ENCODE measurements around the gene SLF2. TPM values are rescaled to one million over a fixed set of nuclear protein-coding genes. Genes with fewer than 3 reads are reported as not detected.

The SLF2 gene
- total and polyA plus RNA-seq, 9 of the 15 experiments (the other 6 are each of a cell fraction or from before 2014, with no cell fraction given), result 1.7 to 18.4 (median 7.8) TPM

- Histone ChIP-seq H3K4me3 (no peak overlapping the region), H3K9ac (ENCODE audit: insufficient read depth in 1 of 2, low read depth in 2 of 2, low read length in 2 of 2) (no peak overlapping the region), H3K27ac (ENCODE audit: extremely low read depth, low read depth, low read length) (no peak overlapping the region), H3K36me3 (ENCODE audit: control insufficient read depth, insufficient read depth, low read length) (peaks cover 16% of the 10 kb centered on the region; the same call in 1 of the 3 replicates), H3K9me3 (replicated peaks; ENCODE audit: control insufficient read depth, insufficient read depth, low read depth, low read length) (no peaks in the 10 kb centered on the region), H3K4me2 (ENCODE audit: insufficient read depth, low read length) (no peak overlapping the region), H3K9me1 (ENCODE audit: control insufficient read depth, insufficient read depth, low read length) (no peaks in the 10 kb centered on the region), H2AFZ (ENCODE audit: low read depth, low read length) (no peak overlapping the region), H3K27me3 (ENCODE audit: control insufficient read depth in 2 of 2, insufficient read depth in 2 of 2, low read length in 2 of 2) (no peaks in the 10 kb centered on the region), H3K4me1 (replicated peaks in 1 of 2; ENCODE audit: control insufficient read depth in 2 of 2, insufficient read depth in 2 of 2, low read length in 2 of 2) (peaks cover 12 to 14% of the 10 kb centered on the region in 2 experiments), H4K20me1 (replicated peaks; ENCODE audit: control insufficient read depth, insufficient read depth, low read length) (no peaks in the 10 kb centered on the region), H3K79me2 (ENCODE audit: control insufficient read depth, insufficient read depth, low read length) (no peaks in the 10 kb centered on the region)
- in situ Hi-C loops (cut with MboI) (no loop called here), intact Hi-C loops (cut with micrococcal nuclease) (no loop called here)
- DNase-seq (ENCODE audit: extremely low read depth in 1 of 4, low spot score in 3 of 4), result peak in 1 of 4 experiments; percentile 23
- ChIA-PET POLR2A (interaction anchor here (1.0 to 1.4 kb wide), 3 partner anchors 9 to 14 kb away, joined by 3 to 4 read pairs (median 3); no protein-coding TSS in a partner anchor), CTCF (ENCODE audit: low intra/inter-chr PET ratio) (no interaction called here)
- TF ChIP-seq MBD2 (IDR thresholded peaks at IDR 0.05; ENCODE audit: borderline replicate concordance, low read depth) (no peak), CBFA2T3 (IDR thresholded peaks at IDR 0.05) (peak; percentile 40)
- no peak for FAIRE-seq
- no peak for ATAC-seq
- no TSS peak for BruUV-seq (replicated peaks)
- WGBS (ENCODE audit: insufficient coverage, low coverage, missing lambda C conversion rate), result 25% methylated on average over 1 of the region's 2 CpGs
Measured at GRCh38 chr10:100967332-100967731, 54.6 kb downstream of the SLF2 start.

DNA sequence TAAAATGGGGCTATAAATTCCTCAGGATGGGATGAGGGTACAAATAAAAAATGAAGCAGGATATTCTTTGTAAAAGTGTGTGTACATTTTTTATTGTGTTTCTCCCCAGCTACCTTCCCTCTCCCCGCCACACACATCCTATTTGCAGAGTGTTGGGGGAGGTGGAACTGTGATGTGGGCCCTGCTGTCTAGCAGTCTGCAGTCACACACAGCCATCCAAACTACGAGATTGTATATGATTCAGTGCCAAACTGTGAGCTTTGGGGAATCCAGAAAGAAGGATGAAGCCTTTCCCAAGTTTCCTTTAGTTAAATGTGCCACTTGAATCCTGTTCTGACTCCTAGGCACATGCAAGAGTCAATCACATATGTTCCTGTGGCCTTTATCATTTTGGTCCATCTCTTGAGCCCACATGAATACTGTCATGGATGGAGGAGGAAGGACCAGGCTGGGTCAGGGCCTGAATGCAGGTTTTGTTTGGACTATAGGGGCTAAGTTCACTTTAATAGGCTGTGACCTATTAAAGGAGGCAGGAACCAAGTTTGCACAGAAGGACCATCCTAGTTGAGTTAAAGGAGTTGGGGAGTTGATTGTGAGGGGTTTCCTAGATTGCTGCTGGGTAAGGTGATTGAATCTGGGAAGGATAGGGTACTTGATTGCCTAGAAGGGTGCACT, 55.4 kb downstream of the SLF2 start:
- Histone ChIP-seq H3K4me2 (ENCODE audit: insufficient read depth, low read length) (peak overlapping the region; percentile 68), H3K9me3 (replicated peaks; ENCODE audit: control insufficient read depth, insufficient read depth, low read depth, low read length) (no peaks in the 10 kb centered on the region), H3K9ac (ENCODE audit: insufficient read depth in 1 of 2, low read depth in 2 of 2, low read length in 2 of 2) (no peak overlapping the region), H3K27ac (ENCODE audit: extremely low read depth, low read depth, low read length) (no peak overlapping the region), H3K4me1 (replicated peaks in 1 of 2; ENCODE audit: control insufficient read depth in 2 of 2, insufficient read depth in 2 of 2, low read length in 2 of 2) (peaks cover 12 to 14% of the 10 kb centered on the region in 2 experiments), H3K9me1 (ENCODE audit: control insufficient read depth, insufficient read depth, low read length) (no peaks in the 10 kb centered on the region), H3K36me3 (ENCODE audit: control insufficient read depth, insufficient read depth, low read length) (peaks cover 7% of the 10 kb centered on the region; the same call in 1 of the 3 replicates), H3K4me3 (no peak overlapping the region), H3K79me2 (ENCODE audit: control insufficient read depth, insufficient read depth, low read length) (no peaks in the 10 kb centered on the region), H4K20me1 (replicated peaks; ENCODE audit: control insufficient read depth, insufficient read depth, low read length) (no peaks in the 10 kb centered on the region), H3K27me3 (ENCODE audit: control insufficient read depth in 2 of 2, insufficient read depth in 2 of 2, low read length in 2 of 2) (no peaks in the 10 kb centered on the region), H2AFZ (ENCODE audit: low read depth, low read length) (peak overlapping the region; percentile 97; the same call in 1 of the 2 replicates)
- no peak for DNase-seq (ENCODE audit: extremely low read depth in 1 of 4, low spot score in 3 of 4)
- FAIRE-seq, result no peak
- ATAC-seq, result no peak
- in situ Hi-C loops (cut with MboI), result no loop called here
- WGBS (ENCODE audit: insufficient coverage, low coverage, missing lambda C conversion rate), result 79% methylated on average over 2 of the region's 2 CpGs
- TF ChIP-seq ZNF274 (IDR thresholded peaks at IDR 0.05; ENCODE audit: borderline replicate concordance, low read depth, low read length) (no peak), ZNF146 (CRISPR knock-in tag; IDR thresholded peaks at IDR 0.05; ENCODE audit: unreplicated experiment) (no peak), GATAD2A (IDR thresholded peaks at IDR 0.05) (no peak), DDX20 (tag; IDR thresholded peaks at IDR 0.05; ENCODE audit: low read depth) (no peak), MTA3 (IDR thresholded peaks at IDR 0.05; ENCODE audit: borderline replicate concordance) (no peak), POLR2G (IDR thresholded peaks at IDR 0.05; ENCODE audit: low read depth, low read length) (no peak), CHD2 (IDR thresholded peaks at IDR 0.05; ENCODE audit: low read depth, low read length) (no peak), RB1 (IDR thresholded peaks at IDR 0.05; ENCODE audit: low read depth) (no peak), NFIC (IDR thresholded peaks at IDR 0.05) (no peak)
- intact Hi-C loops (cut with micrococcal nuclease), result no loop called here
- ChIA-PET POLR2A (interaction anchor here (1.0 to 1.4 kb wide), 2 partner anchors 10 to 11 kb away, joined by 3 read pairs; no protein-coding TSS in a partner anchor), CTCF (ENCODE audit: low intra/inter-chr PET ratio) (interaction anchor here (0.6 kb wide), 1 partner anchor 70 kb away, joined by 3 read pairs; no protein-coding TSS in a partner anchor)
- BruUV-seq (replicated peaks), result no TSS peak
